Measurements from ENCODE around the gene RACGAP1.

The RACGAP1 gene

GRCh38 chr12:50026691-50027090 is 1.4 kb upstream of the RACGAP1 start:
- H3K4me3 ChIP-seq (replicated peaks; ENCODE audit: low read depth, low read length) = no peak overlapping the region
- no peak for DNase-seq (ENCODE audit: low read depth)
- TF ChIP-seq, protein P1, sequence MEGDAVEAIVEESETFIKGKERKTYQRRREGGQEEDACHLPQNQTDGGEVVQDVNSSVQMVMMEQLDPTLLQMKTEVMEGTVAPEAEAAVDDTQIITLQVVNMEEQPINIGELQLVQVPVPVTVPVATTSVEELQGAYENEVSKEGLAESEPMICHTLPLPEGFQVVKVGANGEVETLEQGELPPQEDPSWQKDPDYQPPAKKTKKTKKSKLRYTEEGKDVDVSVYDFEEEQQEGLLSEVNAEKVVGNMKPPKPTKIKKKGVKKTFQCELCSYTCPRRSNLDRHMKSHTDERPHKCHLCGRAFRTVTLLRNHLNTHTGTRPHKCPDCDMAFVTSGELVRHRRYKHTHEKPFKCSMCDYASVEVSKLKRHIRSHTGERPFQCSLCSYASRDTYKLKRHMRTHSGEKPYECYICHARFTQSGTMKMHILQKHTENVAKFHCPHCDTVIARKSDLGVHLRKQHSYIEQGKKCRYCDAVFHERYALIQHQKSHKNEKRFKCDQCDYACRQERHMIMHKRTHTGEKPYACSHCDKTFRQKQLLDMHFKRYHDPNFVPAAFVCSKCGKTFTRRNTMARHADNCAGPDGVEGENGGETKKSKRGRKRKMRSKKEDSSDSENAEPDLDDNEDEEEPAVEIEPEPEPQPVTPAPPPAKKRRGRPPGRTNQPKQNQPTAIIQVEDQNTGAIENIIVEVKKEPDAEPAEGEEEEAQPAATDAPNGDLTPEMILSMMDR (IDR thresholded peaks at IDR 0.05; ENCODE audit: low read length, missing control alignments) = no peak

DNA sequence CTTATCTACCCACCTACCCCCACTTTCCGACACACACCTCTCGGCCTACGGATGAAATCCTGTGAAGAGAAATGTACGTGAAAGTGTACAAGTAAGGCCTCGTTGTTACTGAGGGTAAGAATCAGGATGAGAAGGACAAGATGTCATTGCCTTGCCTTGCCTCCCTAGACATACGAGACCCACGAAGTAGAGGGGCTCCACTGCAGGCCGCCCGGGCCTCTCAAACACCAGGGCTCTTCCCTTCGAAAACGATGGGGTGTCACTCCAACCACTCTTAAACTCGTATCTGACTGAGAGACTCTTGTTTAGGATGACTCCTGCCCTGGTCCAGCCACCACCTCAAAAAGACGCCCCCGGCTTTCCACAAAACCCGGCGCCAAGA is 498 bp downstream of the RACGAP1 start:
- TF ChIP-seq, protein P1 (IDR thresholded peaks at IDR 0.05; ENCODE audit: low read length, missing control alignments) = no peak
- DNase-seq (ENCODE audit: low read depth) = no peak
- H3K4me3 ChIP-seq (replicated peaks; ENCODE audit: low read depth, low read length) = peak overlapping the region; percentile 88

GRCh38 chr12:50024227-50024626 is 1.1 kb downstream of the RACGAP1 start:
- TF ChIP-seq, protein P1 (IDR thresholded peaks at IDR 0.05; ENCODE audit: low read length, missing control alignments) = no peak

DNA sequence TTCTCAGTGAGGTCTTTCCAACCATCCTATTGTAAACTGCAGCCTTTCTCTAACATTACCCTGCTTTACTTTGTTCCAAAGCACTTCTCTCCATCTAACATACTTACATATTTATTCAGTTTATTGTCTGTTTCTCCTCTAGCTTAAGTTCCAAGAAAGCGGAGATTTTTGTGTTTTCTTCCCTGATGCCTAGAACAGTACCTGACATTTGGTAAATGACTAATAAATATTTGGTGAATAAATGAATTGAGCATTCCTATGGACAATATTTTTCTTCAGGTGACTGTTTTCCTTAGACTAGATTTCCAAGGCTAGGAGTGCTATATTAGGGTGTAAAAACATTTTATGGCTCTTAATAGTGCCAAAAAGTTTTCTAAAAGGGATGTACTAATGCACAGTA is 2.4 kb downstream of the RACGAP1 start:
- TF ChIP-seq, protein P1 (IDR thresholded peaks at IDR 0.05; ENCODE audit: low read length, missing control alignments) = no peak
- H3K4me3 ChIP-seq (replicated peaks; ENCODE audit: low read depth, low read length) = no peak overlapping the region
- no peak for DNase-seq (ENCODE audit: low read depth)

More at GRCh38 chr12:50024227-50024626, 1.1 kb downstream of the RACGAP1 start:
- no peak for DNase-seq (ENCODE audit: low read depth)
- H3K4me3 ChIP-seq (replicated peaks; ENCODE audit: low read depth, low read length) = peak overlapping the region; percentile 88

DNA sequence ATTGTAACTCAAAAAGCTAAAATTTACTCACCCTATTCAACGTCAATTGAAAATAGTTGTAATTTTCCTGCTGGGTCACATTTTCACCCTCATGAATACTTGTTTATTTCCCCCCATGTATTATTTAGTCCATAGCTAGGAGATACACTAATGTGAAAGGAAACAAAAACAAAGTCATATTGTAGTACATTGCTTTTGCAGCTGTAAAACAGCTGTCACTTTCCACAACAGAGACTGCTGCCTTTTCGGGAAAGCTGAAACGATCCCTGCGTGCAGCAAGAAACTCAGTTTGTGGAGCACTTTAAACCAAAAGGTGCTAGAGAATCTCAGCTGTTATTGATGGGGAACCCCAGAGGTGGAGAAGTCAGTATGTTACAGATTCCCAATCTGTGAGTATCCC is 4.3 kb downstream of the RACGAP1 start:
- TF ChIP-seq, protein P1 (IDR thresholded peaks at IDR 0.05; ENCODE audit: low read length, missing control alignments) = no peak
- peak overlapping the region; percentile 15 for H3K4me3 ChIP-seq (replicated peaks; ENCODE audit: low read depth, low read length)
- DNase-seq (ENCODE audit: low read depth) = no peak

GRCh38 chr12:50019524-50019923 is 5.8 kb downstream of the RACGAP1 start:
- TF ChIP-seq, protein P1 (IDR thresholded peaks at IDR 0.05; ENCODE audit: low read length, missing control alignments) = no peak
- no peak overlapping the region for H3K4me3 ChIP-seq (replicated peaks; ENCODE audit: low read depth, low read length)
- DNase-seq (ENCODE audit: low read depth) = no peak

GRCh38 chr12:50018968-50019367 is 6.3 kb downstream of the RACGAP1 start:
- DNase-seq (ENCODE audit: low read depth) = no peak
- H3K4me3 ChIP-seq (replicated peaks; ENCODE audit: low read depth, low read length) = no peak overlapping the region
- TF ChIP-seq, protein P1 (IDR thresholded peaks at IDR 0.05; ENCODE audit: low read length, missing control alignments) = no peak
